WERI-Rb-1 (cell line): ENCODE measurements around the gene NT5C1B.

Source experiments
- DNase-seq: peaks from one replicate; pipeline ENCODE4 v3.0.0-alpha.2; 2020
- H3K27ac ChIP-seq: fragments of 250-450 bp; sonication (Bioruptor Pico); 2 replicates; pipeline ENCODE4 v1.5.1; 2020; ENCODE audit warnings: mild to moderate bottlenecking, moderate library complexity
- H3K27me3 ChIP-seq: fragments of 250-450 bp; sonication (Bioruptor Pico); 2 replicates; pipeline ENCODE4 v1.5.1; 2021; ENCODE audit warnings: mild to moderate bottlenecking, low read depth, moderate library complexity; ENCODE audit not compliant: insufficient read depth, severe bottlenecking
- H3K36me3 ChIP-seq: fragments of 250-450 bp; sonication (Bioruptor Pico); 2 replicates; pipeline ENCODE4 v1.5.1; 2020; ENCODE audit warnings: mild to moderate bottlenecking, moderate library complexity
- H3K4me3 ChIP-seq: 2 replicates; pipeline ENCODE4 v1.5.1; 2011; ENCODE audit warnings: low read depth, mild to moderate bottlenecking, control low read depth, low read length
- H3K9me3 ChIP-seq: fragments of 250-450 bp; sonication (Bioruptor Pico); 2 replicates; pipeline ENCODE4 v1.5.1; 2021; ENCODE audit warnings: mild to moderate bottlenecking, moderate library complexity; ENCODE audit not compliant: severe bottlenecking
- CTCF ChIP-seq: IDR thresholded peaks from 2 replicates; pipeline ENCODE4 v1.5.1; 2011; ENCODE audit warnings: low read depth, mild to moderate bottlenecking, control low read depth, inconsistent platforms, low read length

Gene NT5C1B

GRCh38 chr2:18610090-18610489 lies 20.7 kb upstream of the NT5C1B start:
- peaks cover 23% of the 10 kb centered on the region for H3K27me3 ChIP-seq
- TF ChIP-seq CTCF: no peak
- H3K36me3 ChIP-seq: no peaks in the 10 kb centered on the region

DNA sequence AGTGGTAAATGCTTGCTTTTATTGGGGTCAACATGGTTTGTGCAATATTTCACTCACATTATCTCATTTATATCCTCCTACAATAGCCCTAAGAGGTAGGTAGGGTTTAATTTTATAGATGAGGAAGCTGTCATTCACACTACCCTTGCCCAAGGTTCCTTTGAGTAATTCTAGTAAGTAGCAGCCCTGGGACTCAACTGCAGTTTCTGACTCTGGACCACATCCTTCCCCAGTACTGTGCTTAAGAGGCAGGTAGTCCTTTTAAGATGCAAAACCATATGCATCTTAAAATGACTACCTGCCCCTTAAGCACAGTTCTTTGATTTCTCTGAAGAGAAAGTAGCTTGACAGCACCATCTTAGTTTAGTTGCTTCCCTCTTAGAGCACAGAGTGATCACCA lies 15.7 kb upstream of the NT5C1B start:
- no peaks in the 10 kb centered on the region for H3K9me3 ChIP-seq
- no peaks in the 10 kb centered on the region for H3K36me3 ChIP-seq
- H3K27me3 ChIP-seq: peaks cover 36% of the 10 kb centered on the region
- H3K27ac ChIP-seq: no peak overlapping the region
- DNase-seq: no peak
- H3K4me3 ChIP-seq: no peak overlapping the region
- no peak for TF ChIP-seq CTCF

More at GRCh38 chr2:18610090-18610489, 20.7 kb upstream of the NT5C1B start:
- Histone ChIP-seq H3K4me3 (no peak overlapping the region), H3K27ac (no peak overlapping the region), H3K9me3 (no peaks in the 10 kb centered on the region)
- no peak for DNase-seq

GRCh38 chr2:18604531-18604885 lies 15.1 kb upstream of the NT5C1B start:
- H3K4me3 ChIP-seq: no peak overlapping the region
- no peak overlapping the region for H3K27ac ChIP-seq
- peaks cover 37% of the 10 kb centered on the region for H3K27me3 ChIP-seq
- no peaks in the 10 kb centered on the region for H3K36me3 ChIP-seq
- DNase-seq: no peak
- TF ChIP-seq CTCF: no peak
- no peaks in the 10 kb centered on the region for H3K9me3 ChIP-seq

DNA sequence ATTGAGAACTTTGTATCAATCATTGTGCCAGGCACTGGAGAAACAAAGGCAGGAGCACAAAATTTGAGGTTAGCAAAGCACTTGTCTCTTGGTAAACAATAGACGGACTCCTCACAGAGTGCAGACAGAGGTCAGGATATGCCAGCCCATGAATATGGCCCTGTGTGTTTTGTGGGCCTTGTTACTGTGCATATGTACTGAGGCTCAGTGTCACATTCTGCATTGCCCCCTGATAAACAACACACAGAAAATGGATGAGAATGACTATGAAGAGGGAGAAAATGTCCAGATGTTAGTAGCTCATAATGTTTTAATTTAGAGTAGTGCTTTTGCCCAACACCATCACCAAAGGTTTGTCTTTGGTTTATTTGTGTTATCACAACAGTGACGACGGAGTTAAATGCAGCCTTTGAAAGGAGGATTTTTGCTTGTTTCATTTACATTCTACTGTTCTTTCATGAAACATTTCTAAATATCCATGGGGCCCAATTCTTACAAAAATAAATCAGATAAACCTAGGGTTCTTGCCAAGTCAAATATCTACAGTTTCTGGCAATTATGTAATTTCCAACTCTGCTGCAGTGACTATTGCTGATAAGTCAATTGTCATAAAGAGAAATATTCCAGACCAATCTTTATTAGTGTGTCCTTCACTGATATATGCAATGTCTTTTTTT lies 14.6 kb upstream of the NT5C1B start:
- no peak for DNase-seq
- no peak overlapping the region for H3K27ac ChIP-seq
- H3K9me3 ChIP-seq: no peaks in the 10 kb centered on the region
- peaks cover 37% of the 10 kb centered on the region for H3K27me3 ChIP-seq
- H3K36me3 ChIP-seq: no peaks in the 10 kb centered on the region
- no peak for TF ChIP-seq CTCF
- H3K4me3 ChIP-seq: no peak overlapping the region

- no peak for DNase-seq
- Histone ChIP-seq H3K4me3 (no peak overlapping the region), H3K27ac (no peak overlapping the region), H3K9me3 (no peaks in the 10 kb centered on the region), H3K36me3 (no peaks in the 10 kb centered on the region), H3K27me3 (peaks cover 36% of the 10 kb centered on the region)
- TF ChIP-seq CTCF: no peak
Observed at GRCh38 chr2:18602298-18602697, 12.9 kb upstream of the NT5C1B start.

- H3K4me3 ChIP-seq: no peak overlapping the region
- no peak for DNase-seq
- H3K36me3 ChIP-seq: no peaks in the 10 kb centered on the region
- no peak for TF ChIP-seq CTCF
- no peaks in the 10 kb centered on the region for H3K9me3 ChIP-seq
- no peak overlapping the region for H3K27ac ChIP-seq
- peaks cover 25% of the 10 kb centered on the region for H3K27me3 ChIP-seq
Observed at GRCh38 chr2:18600255-18600613, 10.9 kb upstream of the NT5C1B start.
